Iris pigment epithelial cell (primary cell): ENCODE results near the gene SGO2.
A peak's percentile ranks its signal among the peaks of the same experiment; 100 is the strongest.

Experiments
- DNase-seq: peaks from one replicate; pipeline ENCODE4 v3.0.0-alpha.2; 2011; ENCODE audit warnings: low read depth

The SGO2 gene

GRCh38 chr2:200525882-200526651 lies at the start of gene SGO2:
Gene SGO2, plus strand, starts transcription at chr2:200526207. Its CDS starts 6,769 bp downstream, at chr2:200532976.
- DNase-seq: peak; percentile 95

GRCh38 chr2:200476836-200477235 lies 49.2 kb upstream of the SGO2 start:
- DNase-seq: no peak

GRCh38 chr2:200477667-200478131 lies 48.3 kb upstream of the SGO2 start:
- DNase-seq: peak; percentile 31

GRCh38 chr2:200479692-200480265 lies 46.2 kb upstream of the SGO2 start:
- peak; percentile 90 for DNase-seq

- DNase-seq: no peak
Observed at GRCh38 chr2:200482194-200482593, 43.8 kb upstream of the SGO2 start.

- DNase-seq: peak; percentile 47
Observed at GRCh38 chr2:200483729-200484198, 42.2 kb upstream of the SGO2 start.

GRCh38 chr2:200484934-200485333 lies 41.1 kb upstream of the SGO2 start:
- DNase-seq: peak; percentile 44

GRCh38 chr2:200486529-200486928 lies 39.5 kb upstream of the SGO2 start:
- peak; percentile 53 for DNase-seq

GRCh38 chr2:200488169-200488568 lies 37.8 kb upstream of the SGO2 start:
- no peak for DNase-seq

- no peak for DNase-seq
Observed at GRCh38 chr2:200490001-200490400, 36.0 kb upstream of the SGO2 start.

- DNase-seq: no peak
Observed at GRCh38 chr2:200492656-200493055, 33.4 kb upstream of the SGO2 start.

GRCh38 chr2:200494048-200494447 lies 32.0 kb upstream of the SGO2 start:
- DNase-seq: peak; percentile 57

GRCh38 chr2:200496696-200497095 lies 29.3 kb upstream of the SGO2 start:
- DNase-seq: no peak

GRCh38 chr2:200498402-200499162 lies 27.4 kb upstream of the SGO2 start:
- no peak for DNase-seq

GRCh38 chr2:200502196-200502595 lies 23.8 kb upstream of the SGO2 start:
- no peak for DNase-seq

GRCh38 chr2:200506679-200507078 lies 19.3 kb upstream of the SGO2 start:
- no peak for DNase-seq

- DNase-seq: no peak
Observed at GRCh38 chr2:200507179-200507578, 18.8 kb upstream of the SGO2 start.

- peak; percentile 23 for DNase-seq
Observed at GRCh38 chr2:200509235-200509611, 16.8 kb upstream of the SGO2 start.

GRCh38 chr2:200509612-200510433 lies 16.2 kb upstream of the SGO2 start, which contains the start of gene KCTD18:
Gene KCTD18, minus strand, starts transcription at chr2:200510068. Its CDS starts 3,052 bp downstream, at chr2:200507016.
- DNase-seq: peak; percentile 83

GRCh38 chr2:200515155-200515554 lies 10.9 kb upstream of the SGO2 start:
- DNase-seq: no peak

GRCh38 chr2:200523158-200523557 lies 2.8 kb upstream of the SGO2 start:
- no peak for DNase-seq

GRCh38 chr2:200523604-200524003 lies 2.4 kb upstream of the SGO2 start:
- no peak for DNase-seq
